Natural killer cell treated with Interleukin-12 subunit alpha and Interleukin-12 subunit beta and Interleukin-15 and Interleukin-18, amount 100 ng/mL, for 72 hours (primary cell): ENCODE measurements around the gene WFS1. TPM values are rescaled to one million over a fixed set of nuclear protein-coding genes. Genes with fewer than 3 reads are reported as not detected.
A peak's percentile ranks its signal among the peaks of the same experiment; 100 is the strongest.

Experiments used
- ATAC-seq, 2 donors: fragments of 150-1000 bp; cut with Tn5 transposase in 1 of 2; sonication (Bioruptor Pico), chemical (Tn5 transposase) in 1 of 2; 2 replicates each; pipeline ENCODE4 v1.10.0; 2021
- DNase-seq: peaks from one replicate; pipeline ENCODE4 v3.0.0; 2022; ENCODE audit warnings: low spot score
- H3K27ac Mint-ChIP-seq, 2 donors: 1 replicate in 1 of 2; 2 replicates in 1 of 2; pipeline ENCODE4 v1.8.0; 2022; ENCODE audit warnings: mixed read lengths in 2 of 2, mild to moderate bottlenecking in 1 of 2, moderate library complexity in 1 of 2
- H3K27me3 Mint-ChIP-seq, 2 donors: 1 replicate in 1 of 2; 2 replicates in 1 of 2; pipeline ENCODE4 v1.8.0; 2022; ENCODE audit warnings: mixed read lengths in 2 of 2
- H3K36me3 Mint-ChIP-seq: one replicate; pipeline ENCODE4 v1.8.0; 2022; ENCODE audit warnings: mixed read lengths
- H3K4me1 Mint-ChIP-seq, 2 donors: 1 replicate in 1 of 2; 2 replicates in 1 of 2; pipeline ENCODE4 v1.8.0; 2022; ENCODE audit warnings: low read depth in 2 of 2, mixed read lengths in 2 of 2, mild to moderate bottlenecking in 1 of 2
- H3K4me3 Mint-ChIP-seq: one replicate; pipeline ENCODE4 v1.8.0; 2022; ENCODE audit warnings: mixed read lengths
- H3K9me3 Mint-ChIP-seq: 2 replicates; pipeline ENCODE4 v1.8.0; 2022; ENCODE audit warnings: mixed read lengths
- total RNA-seq, 2 donors: library from RNA; stranded (reverse); gene quantifications; one replicate each; pipeline ENCODE4 v1.2.3, GENCODE V29; 2022

Gene WFS1
- total RNA-seq, 2 donors from 2014 or later, result 3.1 to 7.4 TPM

- Mint-ChIP-seq H3K4me1 (no peaks in the 10 kb centered on the region), H3K36me3 (peaks cover 4% of the 10 kb centered on the region), H3K27ac (no peak overlapping the region), H3K27me3 (no peaks in the 10 kb centered on the region), H3K4me3 (no peak overlapping the region), H3K9me3 (no peaks in the 10 kb centered on the region)
- DNase-seq (no peak), ATAC-seq (no peak)
These were observed 27.7 kb downstream of the WFS1 start for GRCh38 chr4:6297266-6297815.

DNA sequence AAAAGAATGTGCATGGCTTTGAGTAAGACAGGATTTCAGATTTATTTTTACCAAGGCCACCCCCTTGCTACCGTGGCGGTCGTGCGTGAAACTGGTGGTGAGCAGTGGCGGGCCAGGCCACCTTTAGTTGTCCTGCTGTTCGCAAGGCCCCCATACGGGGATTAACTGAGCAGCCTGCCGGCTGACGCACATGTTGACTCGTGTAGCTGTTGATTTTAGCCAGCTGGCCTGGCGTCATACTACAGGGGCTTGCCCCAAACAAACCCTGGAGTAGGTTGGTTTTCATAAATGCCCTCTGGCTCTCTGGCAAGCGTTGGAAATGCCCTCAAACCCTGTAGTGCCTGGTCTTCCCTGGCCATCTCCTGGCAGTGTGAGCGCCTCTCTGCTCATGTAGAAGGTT is 28.4 kb downstream of the WFS1 start:
- no peaks in the 10 kb centered on the region for H3K9me3 Mint-ChIP-seq
- no peak for ATAC-seq

GRCh38 chr4:6298852-6299251 is 29.2 kb downstream of the WFS1 start:
- H3K4me3 Mint-ChIP-seq, result no peak overlapping the region
- H3K4me1 Mint-ChIP-seq, result no peaks in the 10 kb centered on the region
- ATAC-seq, result no peak
- H3K27ac Mint-ChIP-seq, result no peak overlapping the region
- no peaks in the 10 kb centered on the region for H3K27me3 Mint-ChIP-seq
- no peaks in the 10 kb centered on the region for H3K9me3 Mint-ChIP-seq
- peaks cover 4% of the 10 kb centered on the region for H3K36me3 Mint-ChIP-seq
- no peak for DNase-seq

More for the DNA sequence above, 28.4 kb downstream of the WFS1 start:
- DNase-seq, result no peak
- Mint-ChIP-seq H3K4me1 (no peaks in the 10 kb centered on the region), H3K27me3 (no peaks in the 10 kb centered on the region), H3K36me3 (peaks cover 4% of the 10 kb centered on the region), H3K4me3 (no peak overlapping the region), H3K27ac (no peak overlapping the region)

GRCh38 chr4:6299875-6300274 is 30.2 kb downstream of the WFS1 start:
- H3K9me3 Mint-ChIP-seq, result no peaks in the 10 kb centered on the region
- no peaks in the 10 kb centered on the region for H3K4me1 Mint-ChIP-seq
- H3K36me3 Mint-ChIP-seq, result peaks cover 4% of the 10 kb centered on the region
- no peaks in the 10 kb centered on the region for H3K27me3 Mint-ChIP-seq
- H3K27ac Mint-ChIP-seq, result no peak overlapping the region
- H3K4me3 Mint-ChIP-seq, result no peak overlapping the region
- ATAC-seq, result no peak
- no peak for DNase-seq

- Mint-ChIP-seq H3K4me3 (no peak overlapping the region), H3K36me3 (peaks cover 4% of the 10 kb centered on the region), H3K27me3 (peaks cover 0 to 2% of the 10 kb centered on the region in 2 donors), H3K9me3 (no peaks in the 10 kb centered on the region), H3K27ac (no peak overlapping the region), H3K4me1 (no peaks in the 10 kb centered on the region)
- DNase-seq, result no peak
- ATAC-seq, result no peak
These were observed 30.7 kb downstream of the WFS1 start for GRCh38 chr4:6300359-6300758.

DNA sequence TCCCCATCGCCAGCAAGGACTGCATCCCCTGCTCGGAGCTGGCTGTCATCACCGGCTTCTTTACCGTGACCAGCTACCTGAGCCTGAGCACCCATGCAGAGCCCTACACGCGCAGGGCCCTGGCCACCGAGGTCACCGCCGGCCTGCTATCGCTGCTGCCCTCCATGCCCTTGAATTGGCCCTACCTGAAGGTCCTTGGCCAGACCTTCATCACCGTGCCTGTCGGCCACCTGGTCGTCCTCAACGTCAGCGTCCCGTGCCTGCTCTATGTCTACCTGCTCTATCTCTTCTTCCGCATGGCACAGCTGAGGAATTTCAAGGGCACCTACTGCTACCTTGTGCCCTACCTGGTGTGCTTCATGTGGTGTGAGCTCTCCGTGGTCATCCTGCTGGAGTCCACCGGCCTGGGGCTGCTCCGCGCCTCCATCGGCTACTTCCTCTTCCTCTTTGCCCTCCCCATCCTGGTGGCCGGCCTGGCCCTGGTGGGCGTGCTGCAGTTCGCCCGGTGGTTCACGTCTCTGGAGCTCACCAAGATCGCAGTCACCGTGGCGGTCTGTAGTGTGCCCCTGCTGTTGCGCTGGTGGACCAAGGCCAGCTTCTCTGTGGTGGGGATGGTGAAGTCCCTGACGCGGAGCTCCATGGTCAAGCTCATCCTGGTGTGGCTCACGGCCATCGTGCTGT is 31.5 kb downstream of the WFS1 start:
- no peak overlapping the region for H3K27ac Mint-ChIP-seq
- H3K4me1 Mint-ChIP-seq, result no peaks in the 10 kb centered on the region
- ATAC-seq (no peak), DNase-seq (no peak)
- peaks cover 4% of the 10 kb centered on the region for H3K36me3 Mint-ChIP-seq
- H3K4me3 Mint-ChIP-seq, result no peak overlapping the region
- H3K9me3 Mint-ChIP-seq, result no peaks in the 10 kb centered on the region
- H3K27me3 Mint-ChIP-seq, result peaks cover 2 to 7% of the 10 kb centered on the region in 2 donors

DNA sequence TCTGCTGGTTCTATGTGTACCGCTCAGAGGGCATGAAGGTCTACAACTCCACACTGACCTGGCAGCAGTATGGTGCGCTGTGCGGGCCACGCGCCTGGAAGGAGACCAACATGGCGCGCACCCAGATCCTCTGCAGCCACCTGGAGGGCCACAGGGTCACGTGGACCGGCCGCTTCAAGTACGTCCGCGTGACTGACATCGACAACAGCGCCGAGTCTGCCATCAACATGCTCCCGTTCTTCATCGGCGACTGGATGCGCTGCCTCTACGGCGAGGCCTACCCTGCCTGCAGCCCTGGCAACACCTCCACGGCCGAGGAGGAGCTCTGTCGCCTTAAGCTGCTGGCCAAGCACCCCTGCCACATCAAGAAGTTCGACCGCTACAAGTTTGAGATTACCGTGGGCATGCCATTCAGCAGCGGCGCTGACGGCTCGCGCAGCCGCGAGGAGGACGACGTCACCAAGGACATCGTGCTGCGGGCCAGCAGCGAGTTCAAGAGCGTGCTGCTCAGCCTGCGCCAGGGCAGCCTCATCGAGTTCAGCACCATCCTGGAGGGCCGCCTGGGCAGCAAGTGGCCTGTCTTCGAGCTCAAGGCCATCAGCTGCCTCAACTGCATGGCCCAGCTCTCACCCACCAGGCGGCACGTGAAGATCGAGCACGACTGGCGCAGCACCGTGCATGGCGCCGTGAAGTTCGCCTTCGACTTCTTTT is 32.2 kb downstream of the WFS1 start:
- Mint-ChIP-seq H3K27me3 (peaks cover 8 to 12% of the 10 kb centered on the region in 2 donors), H3K36me3 (peaks cover 4% of the 10 kb centered on the region), H3K4me3 (no peak overlapping the region), H3K27ac (no peak overlapping the region), H3K4me1 (peaks cover 0 to 4% of the 10 kb centered on the region in 2 donors), H3K9me3 (no peaks in the 10 kb centered on the region)
- ATAC-seq (no peak), DNase-seq (no peak)

DNA sequence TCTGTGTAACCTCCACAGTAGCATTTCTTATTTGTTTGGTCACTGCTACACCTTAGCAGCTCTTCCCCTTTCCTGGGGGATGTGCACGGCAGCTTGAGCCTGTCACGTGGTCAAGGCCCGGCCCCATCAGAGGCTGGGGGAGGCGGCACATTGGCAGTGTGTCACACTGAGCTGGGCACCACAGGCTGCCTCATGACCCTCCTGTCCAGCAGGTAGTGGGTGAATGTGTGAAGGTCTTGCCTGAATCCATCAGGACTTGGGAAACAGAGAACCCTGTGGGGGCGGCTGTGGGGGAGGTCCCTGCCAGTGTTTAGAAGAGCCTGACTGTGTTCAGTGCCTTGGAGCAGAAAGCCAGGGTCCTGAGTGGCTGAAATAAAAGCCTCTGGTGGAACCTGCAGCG is 33.2 kb downstream of the WFS1 start:
- H3K36me3 Mint-ChIP-seq, result peaks cover 4% of the 10 kb centered on the region
- no peak overlapping the region for H3K4me3 Mint-ChIP-seq
- no peak overlapping the region for H3K27ac Mint-ChIP-seq
- no peak for DNase-seq
- H3K27me3 Mint-ChIP-seq, result peaks cover 9 to 15% of the 10 kb centered on the region in 2 donors
- H3K4me1 Mint-ChIP-seq, result peaks cover 0 to 4% of the 10 kb centered on the region in 2 donors
- H3K9me3 Mint-ChIP-seq, result no peaks in the 10 kb centered on the region
- ATAC-seq, result no peak

DNA sequence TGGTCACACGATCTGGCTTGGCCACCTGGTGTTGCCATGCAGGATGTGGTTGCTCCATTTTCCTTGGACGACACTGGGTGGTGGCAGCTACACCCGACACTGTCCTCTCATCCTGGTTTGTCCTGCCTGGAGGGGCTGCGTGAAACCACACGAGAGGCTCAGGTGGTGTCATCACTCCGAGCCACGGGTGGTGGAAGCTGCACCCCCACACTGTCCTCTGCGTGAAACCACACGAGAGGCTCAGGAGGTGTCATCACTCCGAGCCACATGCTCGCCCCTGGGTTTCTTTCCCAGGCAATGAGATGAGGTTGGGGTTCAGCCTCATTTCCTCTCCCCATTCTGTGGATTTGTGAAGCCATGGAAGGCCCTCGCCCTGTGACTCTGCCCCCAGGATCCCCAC is 34.3 kb downstream of the WFS1 start:
- H3K9me3 Mint-ChIP-seq, result peaks cover 3% of the 10 kb centered on the region
- no peak overlapping the region for H3K4me3 Mint-ChIP-seq
- no peak overlapping the region for H3K27ac Mint-ChIP-seq
- ATAC-seq (peak; percentile 45 to 51), DNase-seq (peak; percentile 59)
- peaks cover 6 to 9% of the 10 kb centered on the region in 2 donors for H3K4me1 Mint-ChIP-seq
- H3K27me3 Mint-ChIP-seq, result peaks cover 18 to 23% of the 10 kb centered on the region in 2 donors
- peaks cover 9% of the 10 kb centered on the region for H3K36me3 Mint-ChIP-seq

DNA sequence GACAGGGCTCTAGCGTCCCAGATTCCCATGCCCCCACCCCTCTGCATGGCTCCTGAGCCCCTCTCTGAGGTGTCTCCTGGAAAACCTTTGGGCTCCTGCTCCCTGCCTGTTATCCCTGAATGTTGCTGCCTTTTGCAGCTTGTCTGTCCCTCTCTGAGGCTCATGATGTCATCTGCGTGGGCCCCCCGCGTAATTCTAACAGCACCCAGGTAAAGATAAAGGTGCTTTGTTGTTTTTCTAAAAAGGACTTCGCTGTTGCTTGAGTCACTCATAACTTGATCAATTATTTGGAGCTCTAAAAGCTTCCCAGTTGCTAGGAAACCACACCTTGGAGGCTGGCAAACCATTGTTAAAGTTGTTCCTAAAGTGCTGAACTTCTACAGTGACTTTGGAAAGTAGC is 36.6 kb downstream of the WFS1 start:
- Mint-ChIP-seq H3K27ac (no peak overlapping the region), H3K4me1 (peaks cover 6 to 9% of the 10 kb centered on the region in 2 donors), H3K36me3 (peaks cover 5% of the 10 kb centered on the region), H3K27me3 (peaks cover 37 to 38% of the 10 kb centered on the region in 2 donors), H3K9me3 (peaks cover 3% of the 10 kb centered on the region), H3K4me3 (no peak overlapping the region)
- DNase-seq (peak; percentile 59), ATAC-seq (no peak)

- Mint-ChIP-seq H3K27me3 (peaks cover 42 to 45% of the 10 kb centered on the region in 2 donors), H3K27ac (no peak overlapping the region), H3K36me3 (peaks cover 5% of the 10 kb centered on the region), H3K9me3 (peaks cover 3% of the 10 kb centered on the region), H3K4me1 (peaks cover 6 to 9% of the 10 kb centered on the region in 2 donors), H3K4me3 (no peak overlapping the region)
- ATAC-seq (peak in 1 of 2 donors; percentile 59), DNase-seq (no peak)
These were observed 37.6 kb downstream of the WFS1 start for GRCh38 chr4:6307230-6307629.

GRCh38 chr4:6307891-6308290 is 38.2 kb downstream of the WFS1 start:
- DNase-seq, result no peak
- peaks cover 6 to 9% of the 10 kb centered on the region in 2 donors for H3K4me1 Mint-ChIP-seq
- H3K9me3 Mint-ChIP-seq, result peaks cover 3% of the 10 kb centered on the region
- H3K4me3 Mint-ChIP-seq, result no peak overlapping the region
- ATAC-seq, result no peak
- H3K27ac Mint-ChIP-seq, result peak overlapping the region in 1 of 2 donors; percentile 24
- peaks cover 5% of the 10 kb centered on the region for H3K36me3 Mint-ChIP-seq
- peaks cover 48 to 52% of the 10 kb centered on the region in 2 donors for H3K27me3 Mint-ChIP-seq

DNA sequence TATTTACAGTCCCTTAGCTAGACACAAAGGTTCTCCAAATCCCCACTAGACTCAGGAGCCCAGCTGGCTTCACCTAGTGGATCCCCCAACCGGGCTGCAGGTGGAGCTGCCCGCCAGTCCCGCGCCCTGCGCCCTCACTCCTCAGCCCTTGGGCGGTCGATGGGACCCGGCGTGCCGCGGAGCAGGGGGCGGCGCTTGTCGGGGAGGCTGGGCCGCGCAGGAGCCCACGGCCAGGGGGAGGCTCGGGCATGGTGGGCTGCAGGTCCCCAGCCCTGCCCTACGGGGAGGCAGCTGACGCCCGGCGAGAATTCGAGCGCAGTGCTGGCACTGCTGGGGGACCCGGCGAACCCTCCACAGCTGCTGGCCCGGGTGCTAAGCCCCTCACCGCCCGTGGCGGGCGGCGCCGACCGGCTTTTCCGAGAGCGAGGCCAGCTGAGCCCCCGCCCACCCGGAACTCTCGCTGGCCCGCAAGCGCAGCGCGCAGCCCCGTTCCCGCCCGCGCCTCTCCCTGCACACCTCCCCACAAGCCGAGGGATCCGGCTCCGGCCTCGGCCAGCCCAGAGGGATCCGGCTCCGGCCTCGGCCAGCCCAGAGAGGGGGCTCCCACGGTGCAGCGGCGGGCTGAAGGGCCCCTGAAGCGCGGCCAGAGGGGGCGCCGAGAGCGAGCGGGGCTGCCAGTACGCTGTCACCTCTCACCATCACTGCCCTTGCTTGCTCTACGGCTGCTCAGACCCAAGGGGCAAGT is 39.4 kb downstream of the WFS1 start:
- DNase-seq, result peak; percentile 59
- Mint-ChIP-seq H3K36me3 (peaks cover 5% of the 10 kb centered on the region), H3K4me1 (peaks cover 6 to 9% of the 10 kb centered on the region in 2 donors), H3K27me3 (peaks cover 51 to 63% of the 10 kb centered on the region in 2 donors), H3K27ac (no peak overlapping the region), H3K9me3 (peaks cover 3% of the 10 kb centered on the region), H3K4me3 (peak overlapping the region; percentile 45)
- peak; percentile 48 to 57 for ATAC-seq
